Naive thymus-derived CD8-positive, alpha-beta T cell (primary cell): ENCODE measurements around the gene CCDC40. TPM values are rescaled to one million over a fixed set of nuclear protein-coding genes. Genes with fewer than 3 reads are reported as not detected.
"Not testable (repeated sequence)": the region's sequence is repeated elsewhere in the genome, so short reads cannot be mapped to it uniquely, and the experiment has no call there.

Source experiments
- ATAC-seq, 2 donors: fragments of 150-1000 bp; cut with Tn5 transposase in 1 of 2; sonication (Bioruptor Pico), chemical (Tn5 transposase) in 1 of 2; 1 replicate in 1 of 2; 2 replicates in 1 of 2; pipeline ENCODE4 v1.10.0; 2021; ENCODE audit warnings: mild to moderate bottlenecking in 2 of 2, moderate library complexity in 2 of 2
- POLR2A ChIA-PET: fragments of 350-600 bp; sonication (Branson Sonifier 250); formaldehyde crosslinking; loops from one replicate; lab custom pipeline; 2021; ENCODE audit warnings: antibody characterized with exemption; lab: Charles Lee
- DNase-seq, 10 donors: peaks; one replicate each; pipeline versions ENCODE4 v3.0.0 to v3.0.0-alpha.2; 2020 to 2022
- H3K27ac Mint-ChIP-seq, 10 donors: one replicate each; pipeline ENCODE4 v1.8.0; 2020 to 2022; ENCODE audit warnings: mild to moderate bottlenecking in 10 of 10, mixed read lengths in 10 of 10, moderate library complexity in 4 of 10, inconsistent platforms in 1 of 10
- H3K27me3 Mint-ChIP-seq, 5 donors: one replicate each; pipeline ENCODE4 v1.8.0; 2021 to 2022; ENCODE audit warnings: mixed read lengths in 5 of 5
- H3K36me3 Mint-ChIP-seq, 3 donors: one replicate each; pipeline ENCODE4 v1.8.0; 2020 to 2022; ENCODE audit warnings: mixed read lengths in 3 of 3, mild to moderate bottlenecking in 2 of 3, inconsistent platforms in 1 of 3
- H3K4me1 Mint-ChIP-seq, 4 donors: one replicate each; pipeline ENCODE4 v1.8.0; 2021 to 2022; ENCODE audit warnings: mixed read lengths in 4 of 4
- H3K4me3 Mint-ChIP-seq, 10 donors: one replicate each; pipeline ENCODE4 v1.8.0; 2020 to 2022; ENCODE audit warnings: mild to moderate bottlenecking in 10 of 10, mixed read lengths in 10 of 10, moderate library complexity in 6 of 10, inconsistent platforms in 1 of 10
- H3K9me3 Mint-ChIP-seq, 9 donors: one replicate each; pipeline ENCODE4 v1.8.0; 2020 to 2022; ENCODE audit warnings: mixed read lengths in 9 of 9, mild to moderate bottlenecking in 3 of 9, inconsistent platforms in 1 of 9, moderate library complexity in 1 of 9
- polyA plus RNA-seq, 3 donors: library from polyadenylated mRNA; unstranded; fragments of 300-500 nt; fragmentation: Illumina TruSeq; gene quantifications; one replicate each; pipeline ENCODE4 v1.2.3, GENCODE V29; 2021
- total RNA-seq, 8 experiments: library from RNA in 2 of 8; stranded (reverse) in 2 of 8; gene quantifications; one replicate each; pipeline ENCODE4 v1.2.3 and lab custom pipeline; 2021 to 2026

CCDC40 gene
- total and polyA plus RNA-seq, 5 experiments from 2014 or later: 0.37 to 4.8 (median 4.2) TPM; not detected in 2

DNA sequence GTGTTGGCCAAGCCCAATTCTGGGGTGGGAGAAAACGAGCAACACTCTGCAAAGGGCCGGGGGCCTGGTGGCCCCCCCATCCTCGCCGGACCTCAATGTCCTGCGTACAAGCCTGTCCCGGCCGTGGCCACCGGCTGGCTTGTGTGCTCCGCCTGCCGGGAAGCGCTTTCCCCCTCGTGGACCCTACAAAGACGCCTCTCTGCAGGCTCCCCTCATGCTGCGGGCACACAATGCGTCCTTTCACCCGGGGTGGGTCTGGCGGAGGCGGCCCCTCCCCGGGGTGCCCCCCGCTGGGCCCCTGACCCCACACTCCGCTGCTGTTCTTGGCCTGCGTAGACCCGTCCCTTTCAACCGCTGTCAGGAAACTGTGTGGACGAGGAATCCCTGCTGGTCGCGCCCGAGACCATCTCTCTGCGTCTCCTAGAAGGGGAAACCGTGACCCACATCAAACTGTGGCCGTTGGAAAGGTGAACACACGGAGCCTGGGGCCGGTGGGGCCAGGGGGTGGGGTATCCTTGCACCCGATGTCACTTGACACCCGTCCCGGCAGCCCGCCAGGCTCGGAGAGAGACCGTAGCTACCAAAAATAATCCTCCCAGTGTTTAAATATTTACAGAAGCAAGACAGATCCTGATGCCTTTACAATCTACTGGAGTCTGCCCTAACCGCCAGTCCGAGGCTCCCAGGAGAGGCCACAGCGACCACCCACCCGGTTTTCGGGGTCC, 44.4 kb upstream of the CCDC40 start:
- Mint-ChIP-seq H3K27ac (peak overlapping the region; percentile 56 to 88 (median 82)), H3K4me1 (peaks cover 22 to 61% (median 58%) of the 10 kb centered on the region in 4 donors), H3K27me3 (no peaks in the 10 kb centered on the region), H3K4me3 (peak overlapping the region; percentile 70 to 90 (median 80)), H3K9me3 (no peaks in the 10 kb centered on the region), H3K36me3 (no peaks in the 10 kb centered on the region)
- DNase-seq (peak in 1 of 10 donors; percentile 13), ATAC-seq (peak in 1 of 2 donors; percentile 35)
- POLR2A ChIA-PET: interaction anchor here (0.8 to 1.6 kb wide), 5 partner anchors 11 to 251 kb away, joined by 3 to 4 read pairs (median 4); partner anchors contain the start of genes CBX4 and CBX8

DNA sequence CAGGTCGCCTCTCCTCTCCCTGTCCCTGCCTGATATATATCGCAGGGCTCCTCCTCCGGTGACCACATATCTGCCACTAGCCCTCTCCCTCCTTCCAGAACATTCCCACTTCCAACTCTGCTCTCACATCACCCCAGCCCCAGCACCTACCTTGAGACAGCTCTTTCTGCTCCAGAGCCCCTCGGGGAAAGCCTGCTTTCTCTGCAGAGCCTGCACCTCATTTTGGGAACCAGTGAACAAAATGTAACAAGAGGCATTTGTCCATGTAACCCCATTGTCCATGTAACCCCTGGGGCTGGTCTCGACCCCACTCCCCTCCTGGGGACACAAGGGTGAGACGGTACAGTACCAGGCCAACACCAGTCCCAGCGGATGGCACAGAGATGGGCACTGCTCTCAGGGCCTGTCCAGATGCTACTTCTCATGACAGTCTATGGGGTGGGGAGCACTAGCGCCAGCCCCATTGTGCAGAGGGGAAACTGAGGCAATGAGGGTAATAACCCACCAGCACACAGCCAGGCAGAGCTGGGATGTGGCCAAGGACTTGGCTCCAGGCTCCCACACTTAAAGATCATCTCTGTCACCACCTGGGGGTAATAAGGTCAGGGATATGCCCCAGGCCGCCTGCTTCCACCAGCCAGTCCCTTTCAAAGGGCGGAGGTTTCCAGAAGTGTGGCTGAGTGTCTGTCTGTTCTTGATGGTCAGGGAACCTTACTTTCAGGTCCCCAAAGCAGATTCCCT, 43.6 kb upstream of the CCDC40 start:
- H3K27me3 Mint-ChIP-seq: no peaks in the 10 kb centered on the region
- peaks cover 24 to 66% (median 65%) of the 10 kb centered on the region in 4 donors for H3K4me1 Mint-ChIP-seq
- DNase-seq: peak in 1 of 10 donors; percentile 52
- ATAC-seq: no peak
- POLR2A ChIA-PET: interaction anchor here (0.8 to 1.7 kb wide), 8 partner anchors 11 to 252 kb away, joined by 3 to 9 read pairs (median 4); partner anchors contain the start of gene CBX8
- no peaks in the 10 kb centered on the region for H3K36me3 Mint-ChIP-seq
- H3K9me3 Mint-ChIP-seq: no peaks in the 10 kb centered on the region
- peak overlapping the region; percentile 56 to 88 (median 82) for H3K27ac Mint-ChIP-seq
- H3K4me3 Mint-ChIP-seq: peak overlapping the region; percentile 70 to 90 (median 80)

DNA sequence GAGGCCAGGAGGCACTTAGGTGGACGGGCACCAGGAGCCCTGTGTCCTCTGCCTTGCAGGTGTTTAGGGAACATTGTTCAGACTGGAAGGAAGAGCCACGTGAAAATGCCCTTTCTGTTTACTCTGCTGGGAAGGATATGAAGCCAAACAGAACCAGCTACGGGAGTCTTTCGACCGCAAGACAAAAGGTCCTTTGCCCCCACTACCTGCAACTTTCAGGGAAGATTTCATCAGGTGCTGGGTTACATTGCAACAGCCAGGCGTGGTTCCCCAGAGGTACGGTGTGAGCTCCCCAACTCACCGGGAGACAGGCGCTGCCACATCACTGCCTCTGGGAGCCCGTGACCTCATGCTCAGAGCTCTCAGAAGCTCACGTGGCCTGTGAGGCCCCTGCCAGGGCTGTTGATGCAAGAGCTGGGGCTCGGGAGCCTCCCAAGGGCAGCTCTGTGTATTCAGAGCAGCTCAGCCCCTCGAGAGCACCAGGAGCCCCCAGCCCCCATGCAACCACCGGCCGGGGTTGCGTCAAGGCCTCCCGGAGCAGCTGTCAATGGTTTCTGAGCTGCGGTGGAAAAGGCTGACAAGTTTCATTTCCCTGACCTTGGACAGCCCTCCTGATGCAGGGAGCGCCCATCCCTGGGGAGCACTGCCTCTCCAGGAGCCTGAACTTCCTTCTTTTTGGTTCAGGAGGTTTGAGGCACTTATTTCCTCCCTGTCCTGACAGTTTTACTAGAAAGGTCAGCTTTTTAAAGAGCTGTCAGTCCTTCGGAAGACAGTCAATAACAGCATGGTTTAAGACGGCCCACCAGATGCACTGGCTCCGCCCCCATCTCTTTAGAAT, 42.8 kb upstream of the CCDC40 start:
- H3K36me3 Mint-ChIP-seq: no peaks in the 10 kb centered on the region

DNA sequence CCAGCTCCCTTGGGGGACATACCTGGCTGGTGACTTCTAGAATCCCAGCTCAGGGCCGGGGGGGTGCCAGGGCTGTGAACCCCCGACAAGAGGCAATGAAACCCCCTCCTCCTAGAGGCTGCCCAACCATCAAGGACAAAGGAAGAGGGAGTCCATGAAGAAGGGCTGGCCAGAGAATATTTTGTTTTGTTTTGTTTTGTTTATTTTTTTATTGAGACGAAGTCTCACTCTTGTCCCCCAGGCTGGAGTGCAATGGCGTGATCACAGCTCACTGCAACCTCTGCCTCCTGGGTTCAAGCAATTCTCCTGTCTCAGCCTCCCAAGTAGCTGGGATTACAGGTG, 42.2 kb upstream of the CCDC40 start:
- H3K27ac Mint-ChIP-seq: peak overlapping the region in 7 of 10 donors; percentile 56 to 88 (median 66)
- peaks cover 19 to 70% (median 61%) of the 10 kb centered on the region in 4 donors for H3K4me1 Mint-ChIP-seq
- H3K4me3 Mint-ChIP-seq: peak overlapping the region in 4 of 10 donors; percentile 15 to 90 (median 60)
- H3K9me3 Mint-ChIP-seq, H3K27me3 Mint-ChIP-seq, ATAC-seq, DNase-seq, H3K36me3 Mint-ChIP-seq: not testable (repeated sequence)
- POLR2A ChIA-PET: interaction anchor here (0.9 to 1.7 kb wide), 6 partner anchors 9 to 253 kb away, joined by 3 to 9 read pairs (median 4); partner anchors contain the start of gene CBX8

More for the DNA sequence above, 42.8 kb upstream of the CCDC40 start:
- Mint-ChIP-seq H3K27me3 (no peaks in the 10 kb centered on the region), H3K9me3 (no peaks in the 10 kb centered on the region), H3K4me1 (peaks cover 18 to 66% (median 64%) of the 10 kb centered on the region in 4 donors), H3K27ac (peak overlapping the region; percentile 56 to 88 (median 78)), H3K4me3 (peak overlapping the region; percentile 22 to 90 (median 74))
- peak in 7 of 10 donors; percentile 24 to 40 (median 27) for DNase-seq
- peak in 1 of 2 donors; percentile 7 for ATAC-seq
- POLR2A ChIA-PET: interaction anchor here (0.9 to 1.7 kb wide), 7 partner anchors 10 to 252 kb away, joined by 3 to 9 read pairs (median 3); partner anchors contain the start of gene CBX8

DNA sequence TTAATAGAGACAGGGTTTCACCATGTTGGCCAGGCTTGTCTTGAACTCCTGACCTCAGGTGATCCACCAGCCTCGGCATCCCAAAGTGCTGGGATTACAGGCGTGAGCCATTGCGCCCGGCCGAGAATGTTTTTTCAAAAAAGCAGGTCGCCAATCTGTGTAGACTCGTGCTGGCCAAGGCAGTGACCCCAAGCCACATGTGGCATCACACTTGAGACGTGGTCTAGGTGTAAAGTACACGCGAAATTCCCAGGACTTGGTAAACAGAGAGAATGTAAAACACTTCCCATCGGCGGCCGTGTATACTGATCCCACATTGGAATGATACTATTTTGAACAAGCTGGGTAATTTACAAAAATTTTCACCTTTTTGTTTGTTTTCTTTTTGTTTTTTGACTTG, 41.8 kb upstream of the CCDC40 start:
- ATAC-seq: no peak
- Mint-ChIP-seq H3K27ac (peak overlapping the region in 3 of 10 donors; percentile 65 to 96 (median 88)), H3K27me3 (no peaks in the 10 kb centered on the region), H3K9me3 (no peaks in the 10 kb centered on the region), H3K4me1 (peaks cover 19 to 70% (median 61%) of the 10 kb centered on the region in 4 donors), H3K4me3 (peak overlapping the region in 1 of 10 donors; percentile 7), H3K36me3 (no peaks in the 10 kb centered on the region)
- DNase-seq: peak in 1 of 10 donors; percentile 22
- POLR2A ChIA-PET: interaction anchor here (0.7 to 1.7 kb wide), 4 partner anchors 10 to 570 kb away, joined by 3 to 9 read pairs (median 4); partner anchors contain the start of gene CBX8

DNA sequence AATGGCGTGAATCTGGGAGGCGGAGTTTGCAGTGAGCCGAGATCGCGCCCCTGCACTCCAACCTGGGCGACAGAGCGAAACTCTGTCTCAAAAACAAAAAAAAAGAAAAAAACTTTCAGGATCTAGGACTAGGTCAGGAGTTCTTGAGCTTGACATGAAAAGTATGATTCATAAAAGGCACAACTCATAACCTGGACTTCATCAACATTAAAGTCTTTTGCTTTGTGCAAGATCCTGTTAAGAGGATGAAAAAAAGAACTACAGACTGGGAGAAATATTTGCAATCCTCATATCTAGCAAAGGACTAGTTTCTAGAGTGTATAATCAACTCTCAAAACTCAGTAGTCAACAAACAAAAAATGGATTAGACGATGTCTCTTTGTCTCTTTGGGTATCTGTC, 40.7 kb upstream of the CCDC40 start:
- Mint-ChIP-seq H3K9me3 (no peaks in the 10 kb centered on the region), H3K4me3 (peak overlapping the region in 4 of 10 donors; percentile 20 to 80 (median 29)), H3K36me3 (no peaks in the 10 kb centered on the region), H3K4me1 (peaks cover 16 to 73% (median 60%) of the 10 kb centered on the region in 4 donors), H3K27me3 (no peaks in the 10 kb centered on the region), H3K27ac (peak overlapping the region in 9 of 10 donors; percentile 29 to 98 (median 96))
- POLR2A ChIA-PET: no interaction called here
- no peak for DNase-seq
- no peak for ATAC-seq

DNA sequence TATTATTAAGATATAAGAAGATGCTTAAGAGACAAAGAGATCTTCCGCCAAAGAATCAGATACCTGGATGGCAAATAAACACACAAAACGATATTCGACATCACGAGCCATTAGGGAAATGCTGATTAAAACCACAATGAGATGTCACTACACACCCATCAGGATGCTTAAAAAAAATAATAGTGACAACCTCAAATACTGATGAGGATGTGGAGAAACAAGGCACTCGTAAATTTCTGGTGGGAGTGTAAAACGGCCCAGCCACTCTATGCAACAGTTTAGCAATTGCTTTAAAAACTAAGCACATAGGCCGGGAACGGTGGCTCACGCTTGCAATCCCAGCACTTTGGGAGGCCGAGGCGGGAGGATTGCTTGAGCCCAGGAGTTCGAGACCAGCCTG, 40.2 kb upstream of the CCDC40 start:
- peaks cover 16 to 68% (median 55%) of the 10 kb centered on the region in 4 donors for H3K4me1 Mint-ChIP-seq
- peak in 1 of 10 donors; percentile 12 for DNase-seq
- H3K9me3 Mint-ChIP-seq: no peaks in the 10 kb centered on the region
- H3K27me3 Mint-ChIP-seq: no peaks in the 10 kb centered on the region
- POLR2A ChIA-PET: interaction anchor here (0.7 to 3.0 kb wide), 9 partner anchors 9 to 458 kb away, joined by 3 to 27 read pairs (median 5); partner anchors contain the start of genes CBX4 and CBX8
- peak overlapping the region; percentile 87 to 98 (median 96) for H3K27ac Mint-ChIP-seq
- peak overlapping the region; percentile 28 to 87 (median 82) for H3K4me3 Mint-ChIP-seq
- no peaks in the 10 kb centered on the region for H3K36me3 Mint-ChIP-seq
- ATAC-seq: no peak

DNA sequence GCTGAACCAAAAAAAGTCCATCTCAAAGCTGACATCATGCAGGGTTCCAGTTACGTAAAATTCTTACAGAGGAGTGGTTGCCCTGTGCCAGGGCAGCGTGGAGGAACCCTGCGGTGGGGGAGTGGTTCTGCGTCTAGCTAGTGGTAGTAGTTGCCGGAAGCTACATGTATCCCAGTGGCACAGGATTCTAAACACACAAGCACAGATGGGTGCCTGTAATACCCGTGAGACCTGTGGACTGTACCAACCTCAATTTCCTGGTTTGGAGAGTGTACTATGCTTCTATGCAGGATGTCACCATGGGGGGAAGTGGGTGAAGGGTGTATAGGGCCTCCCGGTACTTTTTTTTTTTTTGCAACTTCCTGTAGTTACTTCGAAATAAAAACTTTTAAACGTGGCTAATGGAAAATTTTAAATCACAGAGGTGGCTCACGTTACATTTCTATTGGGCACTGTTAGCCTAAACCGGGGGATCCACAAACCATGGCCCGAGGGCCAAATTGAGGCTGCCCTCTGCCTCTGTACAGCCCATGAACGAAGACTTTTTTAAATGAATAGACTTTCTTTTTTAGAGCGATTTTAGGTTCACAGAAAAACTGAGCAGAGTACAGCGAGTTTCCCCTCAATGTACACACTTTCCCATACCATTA, 39.3 kb upstream of the CCDC40 start:
- Mint-ChIP-seq H3K9me3 (no peaks in the 10 kb centered on the region), H3K36me3 (no peaks in the 10 kb centered on the region), H3K27me3 (no peaks in the 10 kb centered on the region), H3K4me1 (peaks cover 16 to 68% (median 53%) of the 10 kb centered on the region in 4 donors), H3K27ac (peak overlapping the region; percentile 87 to 98 (median 96)), H3K4me3 (peak overlapping the region; percentile 64 to 87 (median 82))
- DNase-seq (peak; percentile 52 to 94 (median 84)), ATAC-seq (peak; percentile 93 to 96)
- POLR2A ChIA-PET: interaction anchor here (0.5 to 3.0 kb wide), 14 partner anchors 8 to 1981 kb away, joined by 3 to 27 read pairs (median 4); partner anchors contain the start of genes CBX4 and CBX8

DNA sequence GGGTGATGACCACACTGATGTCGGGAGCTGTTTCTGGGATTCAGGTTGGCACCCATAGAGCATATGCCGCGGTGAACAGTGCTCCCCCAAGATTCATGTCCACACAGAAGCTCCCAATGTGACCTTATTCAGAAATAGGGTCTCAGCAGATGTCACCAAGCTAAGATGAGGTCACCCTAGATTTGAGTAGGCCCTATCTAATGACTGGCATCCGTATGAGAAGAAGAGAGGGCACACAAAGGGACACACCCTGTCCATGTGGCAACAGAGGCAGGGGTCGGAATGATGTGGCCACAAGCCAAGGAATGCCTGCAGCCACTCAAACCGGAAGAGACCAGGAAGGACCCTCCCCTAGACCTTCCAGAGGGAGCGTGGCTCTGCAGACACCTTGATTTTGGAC, 36.3 kb upstream of the CCDC40 start:
- POLR2A ChIA-PET: interaction anchor here (1.1 kb wide), 1 partner anchor 101 kb away, joined by 3 read pairs; the partner anchor contains the start of gene GAA
- Mint-ChIP-seq H3K4me3 (no peak overlapping the region), H3K9me3 (no peaks in the 10 kb centered on the region), H3K27me3 (no peaks in the 10 kb centered on the region), H3K4me1 (peaks cover 6 to 43% (median 32%) of the 10 kb centered on the region in 4 donors), H3K27ac (peak overlapping the region in 3 of 10 donors; percentile 24 to 49 (median 25)), H3K36me3 (no peaks in the 10 kb centered on the region)
- ATAC-seq (no peak), DNase-seq (no peak)

DNA sequence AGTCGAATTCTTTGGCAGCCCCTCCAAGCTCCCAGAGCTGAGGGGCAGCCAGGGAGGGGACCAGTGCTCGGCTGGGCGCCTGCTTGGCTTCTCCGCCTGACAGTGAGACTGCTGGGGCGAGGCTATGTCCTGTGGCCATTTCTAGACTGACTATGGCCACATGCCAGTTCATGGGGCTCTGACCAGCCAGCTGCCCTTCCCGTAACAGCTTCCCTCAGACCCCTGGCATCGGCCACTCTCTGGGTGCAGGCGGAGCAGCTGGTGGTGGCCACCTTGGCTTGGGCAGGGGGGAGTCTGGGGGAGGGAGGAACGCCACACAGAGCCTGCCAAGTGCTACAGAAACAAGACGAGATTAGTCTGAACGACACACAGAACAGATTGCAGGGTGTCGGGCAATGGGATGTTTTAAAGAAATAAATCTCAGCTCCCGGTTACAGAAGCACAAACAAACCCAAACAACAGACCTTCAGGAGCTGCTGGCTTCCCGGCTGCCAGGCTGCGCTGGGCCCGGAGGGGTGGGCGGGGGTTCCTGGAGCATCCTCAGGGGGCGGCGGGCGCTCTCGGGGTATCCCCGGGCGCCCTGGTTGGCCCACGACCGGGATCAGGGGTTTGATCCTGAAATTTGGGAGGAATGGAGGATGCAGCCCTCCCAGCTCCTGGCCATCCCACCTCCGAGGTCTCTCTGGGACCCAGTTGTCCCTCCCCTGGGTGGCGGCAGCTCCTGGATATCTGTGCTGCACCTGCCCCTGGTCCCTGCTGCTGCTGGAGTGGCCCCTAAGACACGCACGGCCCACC, 35.3 kb upstream of the CCDC40 start:
- H3K27me3 Mint-ChIP-seq: no peaks in the 10 kb centered on the region
- peak in 1 of 10 donors; percentile 26 for DNase-seq
- no peak for ATAC-seq
- H3K4me3 Mint-ChIP-seq: no peak overlapping the region
- H3K9me3 Mint-ChIP-seq: no peaks in the 10 kb centered on the region
- H3K4me1 Mint-ChIP-seq: peaks cover 11 to 42% (median 30%) of the 10 kb centered on the region in 4 donors
- H3K27ac Mint-ChIP-seq: peak overlapping the region in 1 of 10 donors; percentile 21
- no peaks in the 10 kb centered on the region for H3K36me3 Mint-ChIP-seq
- POLR2A ChIA-PET: interaction anchor here (0.5 to 0.6 kb wide), 2 partner anchors 164 to 354 kb away, joined by 3 read pairs; no protein-coding TSS in a partner anchor
